Activated CD8-positive, alpha-beta T cell treated with anti-CD3 and anti-CD28 coated beads for 36 hours (primary cell): ENCODE measurements around the gene CDS2. TPM values are rescaled to one million over a fixed set of nuclear protein-coding genes. Genes with fewer than 3 reads are reported as not detected.

ENCODE experiments used
- ATAC-seq: fragments of 200-7000 bp; cut with Tn5 transposase; one replicate; pipeline ENCODE4 v1.10.0; 2021; ENCODE audit warnings: mild to moderate bottlenecking, moderate library complexity
- CTCF ChIA-PET: fragments of 350-600 bp; sonication (Branson Sonifier 250); formaldehyde crosslinking; loops from one replicate; lab custom pipeline; 2021; ENCODE audit warnings: antibody characterized with exemption; lab: Charles Lee
- POLR2A ChIA-PET: fragments of 350-600 bp; sonication (Branson Sonifier 250); formaldehyde crosslinking; loops from one replicate; lab custom pipeline; 2021; ENCODE audit warnings: antibody characterized with exemption; lab: Charles Lee
- DNase-seq: peaks from one replicate; pipeline ENCODE4 v3.0.0-alpha.2; 2020
- H3K27ac Mint-ChIP-seq: one replicate; pipeline ENCODE4 v1.8.0; 2021; ENCODE audit warnings: mild to moderate bottlenecking, mixed read lengths
- H3K27me3 Mint-ChIP-seq: one replicate; pipeline ENCODE4 v1.8.0; 2021; ENCODE audit warnings: mixed read lengths
- H3K36me3 Mint-ChIP-seq: one replicate; pipeline ENCODE4 v1.8.0; 2021; ENCODE audit warnings: low read depth, mixed read lengths
- H3K4me1 Mint-ChIP-seq: one replicate; pipeline ENCODE4 v1.8.0; 2021; ENCODE audit warnings: low read depth, mixed read lengths
- H3K4me3 Mint-ChIP-seq: one replicate; pipeline ENCODE4 v1.8.0; 2021; ENCODE audit warnings: mild to moderate bottlenecking, moderate library complexity, mixed read lengths
- H3K9me3 Mint-ChIP-seq: one replicate; pipeline ENCODE4 v1.8.0; 2021; ENCODE audit warnings: mixed read lengths
- intact Hi-C: fragments of 100-400 bp; cut with micrococcal nuclease; formaldehyde crosslinking; loops from one replicate; pipeline ENCODE4 v1.10.0; 2022
- total RNA-seq, 2 experiments: library from RNA; stranded (reverse); gene quantifications; one replicate each; pipeline ENCODE4 v1.2.3, GENCODE V29; 2021
- TF ChIP-seq, protein P1 (sequence below): fragments of 200-600 bp; IDR thresholded peaks from one replicate; pipeline ENCODE4 v1.8.0; 2022; ENCODE audit warnings: antibody characterized with exemption, mild to moderate bottlenecking

CDS2 gene
- total RNA-seq, 2 experiments from 2014 or later: 30.2 to 34.7 TPM

DNA sequence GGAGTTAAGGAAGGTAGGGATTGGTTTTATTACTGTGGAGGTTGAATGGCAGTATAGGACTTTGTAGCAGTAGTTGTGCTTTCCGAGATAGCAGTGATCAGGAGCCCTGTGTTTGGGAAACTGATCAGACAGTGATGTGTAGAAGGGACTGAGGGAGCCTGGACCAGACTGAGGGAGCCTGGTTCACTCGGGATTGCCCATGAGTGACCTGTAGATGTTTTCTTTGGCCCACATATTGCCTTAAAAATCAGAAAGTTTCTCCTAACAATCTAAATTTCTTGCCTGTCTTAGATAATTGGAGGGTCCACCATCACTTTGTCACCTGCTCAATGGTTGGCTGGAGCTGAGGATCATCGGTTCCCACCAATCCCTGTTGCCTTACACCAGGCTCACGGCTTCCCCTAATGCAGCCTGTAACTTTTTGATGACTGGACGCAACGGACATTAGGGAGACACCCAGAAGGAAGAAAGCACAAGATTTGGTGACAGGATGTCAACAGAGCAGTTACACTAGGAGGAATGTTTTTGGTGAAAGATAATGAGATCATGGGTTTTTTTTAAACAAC lies 1.1 kb downstream of the CDS2 start:
- no peaks in the 10 kb centered on the region for H3K27me3 Mint-ChIP-seq
- intact Hi-C loops: loop anchor here (2.0 kb wide), 1 partner anchor 65 kb away; no protein-coding TSS in a partner anchor
- POLR2A ChIA-PET: interaction anchor here (1.1 to 1.9 kb wide), 5 partner anchors 7 to 64 kb away, joined by 3 to 17 read pairs (median 5); no protein-coding TSS in a partner anchor
- CTCF ChIA-PET: interaction anchor here (1.3 to 4.7 kb wide), 11 partner anchors 10 to 95 kb away, joined by 3 to 84 read pairs (median 9); no protein-coding TSS in a partner anchor
- H3K4me1 Mint-ChIP-seq: peaks cover 34% of the 10 kb centered on the region
- H3K27ac Mint-ChIP-seq: peak overlapping the region; percentile 94
- H3K4me3 Mint-ChIP-seq: peak overlapping the region; percentile 88
- peaks cover 12% of the 10 kb centered on the region for H3K36me3 Mint-ChIP-seq
- DNase-seq (peak; percentile 16), ATAC-seq (no peak)
- TF ChIP-seq, protein P1, sequence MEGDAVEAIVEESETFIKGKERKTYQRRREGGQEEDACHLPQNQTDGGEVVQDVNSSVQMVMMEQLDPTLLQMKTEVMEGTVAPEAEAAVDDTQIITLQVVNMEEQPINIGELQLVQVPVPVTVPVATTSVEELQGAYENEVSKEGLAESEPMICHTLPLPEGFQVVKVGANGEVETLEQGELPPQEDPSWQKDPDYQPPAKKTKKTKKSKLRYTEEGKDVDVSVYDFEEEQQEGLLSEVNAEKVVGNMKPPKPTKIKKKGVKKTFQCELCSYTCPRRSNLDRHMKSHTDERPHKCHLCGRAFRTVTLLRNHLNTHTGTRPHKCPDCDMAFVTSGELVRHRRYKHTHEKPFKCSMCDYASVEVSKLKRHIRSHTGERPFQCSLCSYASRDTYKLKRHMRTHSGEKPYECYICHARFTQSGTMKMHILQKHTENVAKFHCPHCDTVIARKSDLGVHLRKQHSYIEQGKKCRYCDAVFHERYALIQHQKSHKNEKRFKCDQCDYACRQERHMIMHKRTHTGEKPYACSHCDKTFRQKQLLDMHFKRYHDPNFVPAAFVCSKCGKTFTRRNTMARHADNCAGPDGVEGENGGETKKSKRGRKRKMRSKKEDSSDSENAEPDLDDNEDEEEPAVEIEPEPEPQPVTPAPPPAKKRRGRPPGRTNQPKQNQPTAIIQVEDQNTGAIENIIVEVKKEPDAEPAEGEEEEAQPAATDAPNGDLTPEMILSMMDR: no peak
- no peaks in the 10 kb centered on the region for H3K9me3 Mint-ChIP-seq

DNA sequence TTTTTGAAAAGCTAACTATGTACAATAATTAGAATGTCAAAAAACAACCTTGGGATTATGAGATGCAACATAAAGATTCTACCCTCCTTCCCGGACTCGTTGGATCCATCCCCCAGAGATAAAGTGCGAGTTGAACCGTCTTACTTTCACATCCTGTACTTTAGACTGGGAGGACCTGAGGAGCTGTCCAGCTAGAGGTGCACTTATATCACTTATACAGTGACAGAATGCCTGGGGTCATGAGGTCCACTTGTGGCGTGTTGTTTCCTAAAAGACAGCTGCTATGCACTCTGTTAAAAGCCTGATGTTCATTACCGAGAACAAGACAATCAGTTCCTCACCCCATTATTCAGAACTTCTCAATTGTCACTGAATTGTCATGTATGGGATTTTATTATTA lies 2.1 kb downstream of the CDS2 start:
- H3K9me3 Mint-ChIP-seq: no peaks in the 10 kb centered on the region
- peak overlapping the region; percentile 88 for H3K4me3 Mint-ChIP-seq
- CTCF ChIA-PET: interaction anchor here (0.9 to 4.7 kb wide), 6 partner anchors 9 to 94 kb away, joined by 3 to 44 read pairs (median 5); partner anchors contain the start of gene PCNA
- no peak for ATAC-seq
- H3K36me3 Mint-ChIP-seq: peaks cover 12% of the 10 kb centered on the region
- DNase-seq: no peak
- POLR2A ChIA-PET: interaction anchor here (1.0 kb wide), 1 partner anchor 25 kb away, joined by 3 read pairs; no protein-coding TSS in a partner anchor
- TF ChIP-seq, protein P1: no peak
- intact Hi-C loops: no loop called here
- peaks cover 34% of the 10 kb centered on the region for H3K4me1 Mint-ChIP-seq
- H3K27me3 Mint-ChIP-seq: no peaks in the 10 kb centered on the region
- H3K27ac Mint-ChIP-seq: peak overlapping the region; percentile 94

DNA sequence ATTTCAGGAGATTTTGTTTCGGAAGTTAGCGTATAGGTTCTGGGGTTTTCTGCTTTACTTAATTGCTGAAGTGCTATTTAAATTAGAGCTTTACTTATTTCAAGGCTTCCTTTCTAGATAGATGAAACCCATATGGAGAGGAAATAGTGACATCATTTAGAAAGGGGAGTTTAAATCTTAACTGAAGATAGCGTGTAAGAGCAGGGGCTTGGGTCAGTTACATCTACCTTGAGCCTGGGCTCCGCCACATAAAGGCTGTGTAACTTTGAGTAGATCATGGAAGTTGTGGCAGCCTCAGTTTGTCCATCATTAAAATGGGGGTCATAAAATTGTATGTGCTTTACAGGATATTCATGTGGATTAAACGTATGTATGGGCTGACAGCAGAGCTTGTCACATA lies 4.7 kb downstream of the CDS2 start:
- Mint-ChIP-seq H3K27ac (peak overlapping the region; percentile 65), H3K36me3 (peaks cover 12% of the 10 kb centered on the region), H3K9me3 (no peaks in the 10 kb centered on the region), H3K4me1 (peaks cover 33% of the 10 kb centered on the region), H3K27me3 (no peaks in the 10 kb centered on the region), H3K4me3 (no peak overlapping the region)
- ATAC-seq (no peak), DNase-seq (no peak)
- intact Hi-C loops: no loop called here
- ChIA-PET CTCF (interaction anchor here (1.0 to 4.7 kb wide), 8 partner anchors 10 to 92 kb away, joined by 3 to 44 read pairs (median 4); no protein-coding TSS in a partner anchor), POLR2A (no interaction called here)
- TF ChIP-seq, protein P1: no peak

DNA sequence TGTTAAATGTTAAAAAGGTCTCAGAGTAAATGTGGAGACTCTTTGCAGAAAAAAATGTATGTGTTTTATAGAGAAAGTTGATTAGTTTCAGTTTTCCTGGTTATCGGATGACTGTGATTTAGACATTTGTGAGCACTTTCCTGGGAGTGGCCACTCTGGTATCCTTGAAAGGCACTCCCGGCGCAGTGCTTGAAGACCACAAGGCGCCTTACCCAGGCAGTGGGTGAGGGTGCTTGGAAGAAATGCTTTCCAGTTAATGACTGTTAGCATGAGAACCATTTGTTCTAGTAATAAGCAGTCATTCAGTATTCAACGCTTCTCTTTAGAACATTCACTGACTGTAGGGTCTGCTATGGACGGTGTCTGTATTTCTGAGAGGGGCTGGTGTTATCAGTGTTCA lies 7.2 kb downstream of the CDS2 start:
- Mint-ChIP-seq H3K27me3 (no peaks in the 10 kb centered on the region), H3K9me3 (no peaks in the 10 kb centered on the region), H3K36me3 (peaks cover under 1% of the 10 kb centered on the region), H3K27ac (no peak overlapping the region), H3K4me1 (peaks cover 26% of the 10 kb centered on the region), H3K4me3 (no peak overlapping the region)
- intact Hi-C loops: no loop called here
- TF ChIP-seq, protein P1: no peak
- CTCF ChIA-PET: interaction anchor here (1.9 kb wide), 1 partner anchor 58 kb away, joined by 5 read pairs; no protein-coding TSS in a partner anchor
- DNase-seq (no peak), ATAC-seq (no peak)
- POLR2A ChIA-PET: interaction anchor here (1.5 kb wide), 1 partner anchor 13 kb away, joined by 3 read pairs; no protein-coding TSS in a partner anchor
